ENCODE data around the gene SHISA9. TPM values are rescaled to one million over a fixed set of nuclear protein-coding genes. Genes with fewer than 3 reads are reported as not detected.
"Not testable (repeated sequence)": the region's sequence is repeated elsewhere in the genome, so short reads cannot be mapped to it uniquely, and the experiment has no call there.

Gene SHISA9
- 1 to 10 TPM in 1 of 4 donors, under 1 TPM in 3; 0.30 to 3.1 (median 0.66) TPM for total RNA-seq

- intact Hi-C loops (cut with DNase I; ENCODE audit: low total_unique reads): no loop called here
- WGBS, 2 donors: 2 to 3% methylated on average over 20 to 47 of the region's 110 CpGs
- no peak for TF ChIP-seq CTCF (IDR thresholded peaks at IDR 0.05)
- no peak for TF ChIP-seq POLR2A (IDR thresholded peaks at IDR 0.05)
- no peak for DNase-seq (ENCODE audit: low spot score in 2 of 2)
- H3K4me3 ChIP-seq (ENCODE audit: low read depth, poor library complexity, severe bottlenecking): no peak within 1 kb of the TSS
These were observed at the start of gene SHISA9 for GRCh38 chr16:12901597-12902461. TSS of gene SHISA9 (plus strand) at chr16:12901598.

- intact Hi-C loops (cut with DNase I; ENCODE audit: low total_unique reads): no loop called here
- DNase-seq (ENCODE audit: low spot score in 2 of 2): no peak
- WGBS, 2 donors: 97 to 99% methylated on average over 3 of the region's 3 CpGs
- H3K4me3 ChIP-seq (ENCODE audit: low read depth, poor library complexity, severe bottlenecking): no peak overlapping the region
- TF ChIP-seq POLR2A (IDR thresholded peaks at IDR 0.05) (no peak), CTCF (IDR thresholded peaks at IDR 0.05) (no peak)
These were observed 47.4 kb upstream of the SHISA9 start for GRCh38 chr16:12853972-12854371.

- intact Hi-C loops (cut with DNase I; ENCODE audit: low total_unique reads); DNase-seq (ENCODE audit: low spot score in 2 of 2); H3K4me3 ChIP-seq (ENCODE audit: low read depth, poor library complexity, severe bottlenecking): not testable (repeated sequence)
- 89 to 92% methylated on average over 2 of the region's 2 CpGs for WGBS, 2 donors
These were observed 44.0 kb upstream of the SHISA9 start for GRCh38 chr16:12857435-12857834.

- no peak overlapping the region for H3K4me3 ChIP-seq (ENCODE audit: low read depth, poor library complexity, severe bottlenecking)
- 86 to 91% methylated on average over 22 of the region's 22 CpGs for whole genome bisulfite sequencing, 2 donors
- intact Hi-C loops (cut with DNase I; ENCODE audit: low total_unique reads): no loop called here
- DNase-seq (ENCODE audit: low spot score in 2 of 2): no peak
- no peak for TF ChIP-seq POLR2A (IDR thresholded peaks at IDR 0.05)
- no peak for TF ChIP-seq CTCF (IDR thresholded peaks at IDR 0.05)
These were observed 39.1 kb upstream of the SHISA9 start for GRCh38 chr16:12862327-12862726.

GRCh38 chr16:12862941-12863340, 38.5 kb upstream of the SHISA9 start:
- no peak for DNase-seq (ENCODE audit: low spot score in 2 of 2)
- TF ChIP-seq CTCF (IDR thresholded peaks at IDR 0.05): no peak
- TF ChIP-seq POLR2A (IDR thresholded peaks at IDR 0.05): no peak
- intact Hi-C loops (cut with DNase I; ENCODE audit: low total_unique reads): no loop called here
- WGBS, 2 donors: 70 to 79% methylated on average over 5 of the region's 5 CpGs
- H3K4me3 ChIP-seq (ENCODE audit: low read depth, poor library complexity, severe bottlenecking): no peak overlapping the region

- H3K4me3 ChIP-seq (ENCODE audit: low read depth, poor library complexity, severe bottlenecking): no peak overlapping the region
- DNase-seq (ENCODE audit: low spot score in 2 of 2): no peak
- WGBS, 2 donors: 80 to 83% methylated on average over 3 of the region's 3 CpGs
- TF ChIP-seq CTCF (IDR thresholded peaks at IDR 0.05) (no peak), POLR2A (IDR thresholded peaks at IDR 0.05) (no peak)
- intact Hi-C loops (cut with DNase I; ENCODE audit: low total_unique reads): no loop called here
These were observed 34.3 kb upstream of the SHISA9 start for GRCh38 chr16:12866981-12867551.
